CD4-positive, alpha-beta T cell (primary cell): ENCODE measurements around the gene CCDC116. TPM values are rescaled to one million over a fixed set of nuclear protein-coding genes. Genes with fewer than 3 reads are reported as not detected.
A peak's percentile ranks its signal among the peaks of the same experiment; 100 is the strongest.
"Not testable (repeated sequence)": the region's sequence is repeated elsewhere in the genome, so short reads cannot be mapped to it uniquely, and the experiment has no call there.

Source experiments
- ATAC-seq: fragments of 200-7000 bp; cut with Tn5 transposase; one replicate; pipeline ENCODE4 v1.10.0; 2022; ENCODE audit warnings: mild to moderate bottlenecking; ENCODE audit not compliant: poor library complexity
- CTCF ChIA-PET: fragments of 350-600 bp; sonication (Branson Sonifier 250); formaldehyde crosslinking; loops from one replicate; lab custom pipeline; 2021; ENCODE audit warnings: antibody characterized with exemption, inconsistent platforms; lab: Charles Lee
- POLR2A ChIA-PET: fragments of 350-600 bp; sonication (Branson Sonifier 250); formaldehyde crosslinking; loops from one replicate; lab custom pipeline; 2021; ENCODE audit warnings: antibody characterized with exemption, inconsistent platforms; lab: Charles Lee
- DNase-seq, 14 experiments: peaks; one replicate each; pipeline ENCODE4 v3.0.0-alpha.2; 2013 to 2020; ENCODE audit warnings: mixed read lengths in 2 of 14
- H3K27ac ChIP-seq, 2 donors: one replicate each; pipeline versions ENCODE4 v1.5.1 to v1.7.0; 2013; ENCODE audit warnings: low read length in 2 of 2, low read depth in 1 of 2, mild to moderate bottlenecking in 1 of 2
- H3K27me3 ChIP-seq, 2 experiments: 1 replicate in 1 of 2; 2 replicates in 1 of 2; pipeline versions ENCODE4 v1.6.1 to v1.7.0; 2013; ENCODE audit warnings: low read length in 2 of 2, control low read depth in 1 of 2, mild to moderate bottlenecking in 1 of 2, moderate library complexity in 1 of 2; ENCODE audit not compliant: insufficient read depth in 2 of 2, control insufficient read depth in 1 of 2
- H3K36me3 ChIP-seq: one replicate; pipeline ENCODE4 v1.6.1; 2013; ENCODE audit warnings: low read length, control low read depth; ENCODE audit not compliant: insufficient read depth
- H3K4me1 ChIP-seq: one replicate; pipeline ENCODE4 v1.6.1; 2013; ENCODE audit warnings: low read length, control low read depth; ENCODE audit not compliant: insufficient read depth
- H3K4me3 ChIP-seq: one replicate; pipeline ENCODE4 v1.5.1; 2013; ENCODE audit warnings: mild to moderate bottlenecking, low read length, moderate library complexity
- H3K9me3 ChIP-seq, 2 experiments: 1 replicate in 1 of 2; 2 replicates in 1 of 2; pipeline versions ENCODE4 v1.6.1 to v1.7.0; 2013; ENCODE audit warnings: low read length in 2 of 2, mild to moderate bottlenecking in 2 of 2, control low read depth in 1 of 2, moderate library complexity in 1 of 2; ENCODE audit not compliant: control insufficient read depth in 1 of 2, insufficient read depth in 1 of 2
- H3K27ac Mint-ChIP-seq: one replicate; pipeline ENCODE4 v1.8.0; 2020; ENCODE audit warnings: mixed read lengths
- H3K27me3 Mint-ChIP-seq: one replicate; pipeline ENCODE4 v1.8.0; 2021; ENCODE audit warnings: mixed read lengths
- H3K36me3 Mint-ChIP-seq: one replicate; pipeline ENCODE4 v1.8.0; 2021; ENCODE audit warnings: low read depth, mixed read lengths
- H3K4me1 Mint-ChIP-seq: one replicate; pipeline ENCODE4 v1.8.0; 2021; ENCODE audit warnings: low read depth, mixed read lengths
- H3K4me3 Mint-ChIP-seq: one replicate; pipeline ENCODE4 v1.8.0; 2020; ENCODE audit warnings: mild to moderate bottlenecking, mixed read lengths
- H3K9me3 Mint-ChIP-seq: one replicate; pipeline ENCODE4 v1.8.0; 2020; ENCODE audit warnings: mixed read lengths
- intact Hi-C, 2 experiments: fragments of 100-400 bp; cut with DNase I in 1 of 2; cut with micrococcal nuclease in 1 of 2; formaldehyde crosslinking; loops; one replicate each; pipeline versions ENCODE4 v1.15.1 to v1.9.0; 2023 to 2025; cut with DNase I, micrococcal nuclease
- total RNA-seq, 174 experiments: library from RNA in 2 of 174; stranded (reverse) in 2 of 174; gene quantifications; one replicate each; pipeline ENCODE4 v1.2.3 and lab custom pipeline; 2021 to 2026
- TF ChIP-seq, protein P1 (sequence below): fragments of 200-600 bp; IDR thresholded peaks from one replicate; pipeline ENCODE4 v1.8.0; 2022; ENCODE audit warnings: antibody characterized with exemption, mild to moderate bottlenecking

Gene CCDC116
- total RNA-seq, 2 experiments from 2014 or later, result 0.14 to 0.20 TPM

DNA sequence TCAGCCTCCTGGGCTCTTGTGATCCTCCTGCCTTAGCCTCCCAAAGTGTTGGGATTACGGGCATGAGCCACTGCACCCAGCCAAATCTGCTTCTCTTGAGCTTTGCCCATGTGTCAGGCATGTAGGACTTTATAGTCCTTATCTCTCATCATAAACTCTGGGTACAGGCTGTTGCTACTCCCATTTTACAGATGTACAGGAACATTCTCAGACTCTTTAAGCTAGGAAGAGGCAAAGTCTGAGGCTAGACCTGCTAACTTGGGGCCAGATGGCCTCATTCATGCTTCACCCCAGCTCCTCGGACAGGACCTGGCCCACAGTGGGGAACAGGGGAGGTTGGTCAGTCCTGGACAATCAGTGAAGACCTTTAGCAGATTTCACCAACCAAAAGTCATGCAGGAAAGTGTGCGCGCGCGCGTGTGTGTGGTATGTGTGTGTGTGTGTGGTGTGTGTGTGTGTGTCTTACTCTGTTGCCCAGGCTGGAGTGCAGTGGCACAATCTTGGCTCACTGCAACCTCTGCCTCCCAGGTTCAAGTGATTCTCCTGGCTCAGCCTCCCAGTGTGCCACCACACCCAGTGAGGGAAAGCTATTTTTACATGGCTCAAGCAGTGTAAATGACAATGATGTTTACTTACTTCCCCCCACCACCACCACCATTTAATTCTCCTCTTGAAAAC is 26.5 kb upstream of the CCDC116 start:
- Histone ChIP-seq H3K36me3 (peaks cover 17% of the 10 kb centered on the region), H3K9me3 (no peaks in the 10 kb centered on the region), H3K27me3 (no peaks in the 10 kb centered on the region), H3K4me1 (peaks cover 25% of the 10 kb centered on the region), H3K27ac (no peak overlapping the region), H3K4me3 (no peak overlapping the region)
- ATAC-seq (no peak), DNase-seq (no peak)
- H3K27ac Mint-ChIP-seq, result peak overlapping the region; percentile 36
- intact Hi-C loops, result loop anchor here in 1 of 2 experiments (2.0 kb wide), 1 partner anchor 21 kb away; no protein-coding TSS in a partner anchor
- H3K4me1 Mint-ChIP-seq, result peaks cover 40% of the 10 kb centered on the region
- H3K9me3 Mint-ChIP-seq, result no peaks in the 10 kb centered on the region
- TF ChIP-seq, protein P1, sequence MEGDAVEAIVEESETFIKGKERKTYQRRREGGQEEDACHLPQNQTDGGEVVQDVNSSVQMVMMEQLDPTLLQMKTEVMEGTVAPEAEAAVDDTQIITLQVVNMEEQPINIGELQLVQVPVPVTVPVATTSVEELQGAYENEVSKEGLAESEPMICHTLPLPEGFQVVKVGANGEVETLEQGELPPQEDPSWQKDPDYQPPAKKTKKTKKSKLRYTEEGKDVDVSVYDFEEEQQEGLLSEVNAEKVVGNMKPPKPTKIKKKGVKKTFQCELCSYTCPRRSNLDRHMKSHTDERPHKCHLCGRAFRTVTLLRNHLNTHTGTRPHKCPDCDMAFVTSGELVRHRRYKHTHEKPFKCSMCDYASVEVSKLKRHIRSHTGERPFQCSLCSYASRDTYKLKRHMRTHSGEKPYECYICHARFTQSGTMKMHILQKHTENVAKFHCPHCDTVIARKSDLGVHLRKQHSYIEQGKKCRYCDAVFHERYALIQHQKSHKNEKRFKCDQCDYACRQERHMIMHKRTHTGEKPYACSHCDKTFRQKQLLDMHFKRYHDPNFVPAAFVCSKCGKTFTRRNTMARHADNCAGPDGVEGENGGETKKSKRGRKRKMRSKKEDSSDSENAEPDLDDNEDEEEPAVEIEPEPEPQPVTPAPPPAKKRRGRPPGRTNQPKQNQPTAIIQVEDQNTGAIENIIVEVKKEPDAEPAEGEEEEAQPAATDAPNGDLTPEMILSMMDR, result no peak
- ChIA-PET CTCF (interaction anchor here (1.5 kb wide), 1 partner anchor 36 kb away, joined by 4 read pairs; the partner anchor contains the start of gene SDF2L1), POLR2A (interaction anchor here (1.0 kb wide), 1 partner anchor 19 kb away, joined by 3 read pairs; no protein-coding TSS in a partner anchor)
- peaks cover 23% of the 10 kb centered on the region for H3K36me3 Mint-ChIP-seq
- no peaks in the 10 kb centered on the region for H3K27me3 Mint-ChIP-seq
- H3K4me3 Mint-ChIP-seq, result no peak overlapping the region

DNA sequence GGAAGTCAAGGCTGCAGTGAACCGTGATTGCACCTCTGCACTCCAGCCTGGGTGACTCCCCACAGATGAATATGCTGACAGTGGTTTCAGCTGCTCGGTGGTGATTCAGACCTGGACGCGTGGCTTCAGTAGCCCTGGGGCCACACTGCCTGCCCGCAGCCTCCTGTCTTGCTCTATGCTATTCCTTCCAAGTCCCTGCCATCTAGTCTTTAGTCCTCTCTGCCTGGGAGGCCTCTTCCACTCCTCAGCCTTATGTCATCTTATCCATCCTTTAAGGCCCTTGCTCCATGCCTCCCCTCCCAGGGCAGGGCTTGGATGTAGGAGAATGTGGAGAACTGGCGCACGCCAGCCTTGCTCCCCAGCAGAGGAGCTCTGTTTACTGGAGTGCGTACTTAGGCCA is 25.8 kb upstream of the CCDC116 start:
- CTCF ChIA-PET, result interaction anchor here (0.7 to 1.5 kb wide), 2 partner anchors 36 to 346 kb away, joined by 4 to 5 read pairs; partner anchors contain the start of genes PPM1F and SDF2L1
- TF ChIP-seq, protein P1, result no peak
- Mint-ChIP-seq H3K36me3 (peaks cover 31% of the 10 kb centered on the region), H3K9me3 (no peaks in the 10 kb centered on the region), H3K27me3 (no peaks in the 10 kb centered on the region), H3K27ac (peak overlapping the region; percentile 42), H3K4me3 (no peak overlapping the region), H3K4me1 (peaks cover 46% of the 10 kb centered on the region)
- H3K36me3 ChIP-seq, result peaks cover 24% of the 10 kb centered on the region
- H3K9me3 ChIP-seq, result no peaks in the 10 kb centered on the region
- DNase-seq, result no peak
- H3K4me3 ChIP-seq, result no peak overlapping the region
- intact Hi-C loops, result no loop called here
- POLR2A ChIA-PET, result interaction anchor here (1.0 kb wide), 1 partner anchor 20 kb away, joined by 3 read pairs; no protein-coding TSS in a partner anchor
- no peak for ATAC-seq
- H3K27ac ChIP-seq, result no peak overlapping the region
- no peaks in the 10 kb centered on the region for H3K27me3 ChIP-seq
- H3K4me1 ChIP-seq, result peaks cover 24% of the 10 kb centered on the region

GRCh38 chr22:21609556-21610157 is 22.9 kb upstream of the CCDC116 start:
- H3K4me3 ChIP-seq, H3K27me3 Mint-ChIP-seq, H3K27ac Mint-ChIP-seq, H3K4me3 Mint-ChIP-seq, intact Hi-C loops, H3K9me3 Mint-ChIP-seq, H3K27me3 ChIP-seq, DNase-seq, H3K27ac ChIP-seq, H3K9me3 ChIP-seq, ATAC-seq: not testable (repeated sequence)
- Mint-ChIP-seq H3K4me1 (peaks cover 41% of the 10 kb centered on the region), H3K36me3 (peaks cover 46% of the 10 kb centered on the region)
- Histone ChIP-seq H3K4me1 (peaks cover 22% of the 10 kb centered on the region), H3K36me3 (peaks cover 44% of the 10 kb centered on the region)
- ChIA-PET CTCF (interaction anchor here (3.0 kb wide), 1 partner anchor 19 kb away, joined by 11 read pairs; no protein-coding TSS in a partner anchor), POLR2A (interaction anchor here (1.3 kb wide), 1 partner anchor 13 kb away, joined by 3 read pairs; no protein-coding TSS in a partner anchor)
